OCI-LY7 (cell line): ENCODE results near the gene COPB2. TPM values are rescaled to one million over a fixed set of nuclear protein-coding genes. Genes with fewer than 3 reads are reported as not detected.

Experiments
- BruUV-seq: library from RNA; stranded (reverse); fragments of 400-500 nt; replicated peaks from 2 replicates; lab custom pipeline; 2021; lab: Mats Ljungman, UMichigan
- CTCF ChIA-PET: fragments of 300-600 bp; sonication (Branson Sonifier 250); formaldehyde crosslinking; loops from one replicate; lab custom pipeline; 2022; ENCODE audit warnings: antibody characterized with exemption; ENCODE audit not compliant: unreplicated experiment; lab: Charles Lee
- POLR2A ChIA-PET: fragments of 300-600 bp; sonication (Branson Sonifier 250); formaldehyde crosslinking; loops from one replicate; lab custom pipeline; 2022; ENCODE audit warnings: antibody characterized with exemption; lab: Charles Lee
- DNase-seq: peaks from one replicate; pipeline ENCODE4 v3.0.0-alpha.2; 2015; ENCODE audit warnings: low spot score
- H2AFZ ChIP-seq: fragments of 200-600 bp; sonication (generic), shearing (Covaris generic); 2 replicates; pipeline ENCODE4 v1.6.1; 2014; ENCODE audit warnings: mild to moderate bottlenecking, antibody characterized with exemption, low read length, moderate library complexity
- H3K27ac ChIP-seq: fragments of 200-600 bp; sonication (generic); 2 replicates; pipeline ENCODE4 v1.5.1; 2014; ENCODE audit warnings: mixed run types, low read depth, mild to moderate bottlenecking, moderate library complexity, low read length, inconsistent platforms; ENCODE audit not compliant: poor library complexity, severe bottlenecking
- H3K36me3 ChIP-seq: fragments of 200-600 bp; sonication (generic); 2 replicates; pipeline ENCODE4 v1.6.1; 2014; ENCODE audit warnings: mild to moderate bottlenecking, antibody characterized with exemption, low read length, moderate library complexity, mixed read lengths; ENCODE audit not compliant: insufficient read depth
- H3K4me1 ChIP-seq: fragments of 200-600 bp; sonication (generic); 2 replicates; pipeline ENCODE4 v1.5.1; 2014; ENCODE audit warnings: mild to moderate bottlenecking, low read length; ENCODE audit not compliant: insufficient read depth, poor library complexity, severe bottlenecking
- H3K4me2 ChIP-seq: fragments of 200-600 bp; sonication (generic); 2 replicates; pipeline ENCODE4 v1.6.1; 2014; ENCODE audit warnings: mild to moderate bottlenecking, low read length
- H3K4me3 ChIP-seq: fragments of 200-600 bp; sonication (generic); 2 replicates; pipeline ENCODE4 v1.5.1; 2014; ENCODE audit warnings: mild to moderate bottlenecking, low read depth, low read length; ENCODE audit not compliant: poor library complexity, severe bottlenecking
- H3K79me2 ChIP-seq: fragments of 200-600 bp; sonication (generic); 2 replicates; pipeline ENCODE4 v1.6.1; 2016; ENCODE audit warnings: low read depth, mild to moderate bottlenecking, low read length, moderate library complexity, mixed read lengths; ENCODE audit not compliant: insufficient read depth
- H3K9me2 ChIP-seq: fragments of 200-600 bp; sonication (generic); 2 replicates; pipeline ENCODE4 v1.6.1; 2016; ENCODE audit warnings: mild to moderate bottlenecking, low read length, mixed read lengths; ENCODE audit not compliant: insufficient read depth
- H3K9me3 ChIP-seq: fragments of 200-600 bp; sonication (generic); 2 replicates; pipeline ENCODE4 v1.6.1; 2014; ENCODE audit warnings: mild to moderate bottlenecking, mixed run types, low read length, mixed read lengths
- H4K20me1 ChIP-seq: fragments of 200-600 bp; sonication (generic); 2 replicates; pipeline ENCODE4 v1.6.1; 2014; ENCODE audit warnings: mild to moderate bottlenecking, antibody characterized with exemption, low read length, moderate library complexity, mixed read lengths; ENCODE audit not compliant: insufficient read depth
- CTCF ChIP-seq: fragments of 200-600 bp; sonication (generic); conservative IDR thresholded peaks from 2 replicates; pipeline ENCODE4 v1.5.1; 2014; ENCODE audit warnings: mild to moderate bottlenecking, antibody characterized with exemption, low read length, moderate library complexity, mixed read lengths
- EZH2phosphoT487 ChIP-seq: fragments of 200-600 bp; sonication (generic); IDR thresholded peaks from 2 replicates; pipeline ENCODE4 v1.6.1; 2018; ENCODE audit warnings: low read depth, borderline replicate concordance, mild to moderate bottlenecking, mixed run types, antibody characterized with exemption, low read length, moderate library complexity, mixed read lengths
- intact Hi-C: fragments of 100-400 bp; cut with micrococcal nuclease; formaldehyde crosslinking; loops from one replicate; pipeline ENCODE4 v1.10.0; 2022; ENCODE audit not compliant: unreplicated experiment
- total RNA-seq, 2 experiments: library from RNA; depleted of rRNA in 1 of 2; stranded (reverse); fragments of >200 nt in 1 of 2; shearing (Covaris generic) in 1 of 2; gene quantifications; 2 replicates each; pipeline ENCODE4 v1.2.3, GENCODE V29; 2014 to 2022

Gene COPB2
- total RNA-seq, 2 experiments from 2014 or later, result 67.9 to 106 TPM

- intact Hi-C loops, result no loop called here
Observed at GRCh38 chr3:139317215-139317614, 72.2 kb downstream of the COPB2 start.

GRCh38 chr3:139313921-139314320, 75.5 kb downstream of the COPB2 start:
- H3K4me1 ChIP-seq, result no peaks in the 10 kb centered on the region
- H4K20me1 ChIP-seq, result no peaks in the 10 kb centered on the region
- no peak overlapping the region for H3K27ac ChIP-seq
- POLR2A ChIA-PET, result no interaction called here
- no peak overlapping the region for H3K4me2 ChIP-seq
- H2AFZ ChIP-seq, result no peak overlapping the region
- no peak for DNase-seq
- BruUV-seq, result no TSS peak
- H3K9me2 ChIP-seq, result no peaks in the 10 kb centered on the region
- no peaks in the 10 kb centered on the region for H3K36me3 ChIP-seq
- intact Hi-C loops, result no loop called here
- H3K4me3 ChIP-seq, result no peak overlapping the region
- CTCF ChIA-PET, result no interaction called here
- H3K79me2 ChIP-seq, result no peaks in the 10 kb centered on the region
- no peaks in the 10 kb centered on the region for H3K9me3 ChIP-seq
- TF ChIP-seq CTCF, result no peak
- TF ChIP-seq EZH2phosphoT487, result no peak

More at GRCh38 chr3:139317215-139317614, 72.2 kb downstream of the COPB2 start:
- Histone ChIP-seq H4K20me1 (no peaks in the 10 kb centered on the region), H3K4me2 (no peak overlapping the region), H3K27ac (no peak overlapping the region), H2AFZ (no peak overlapping the region), H3K79me2 (no peaks in the 10 kb centered on the region), H3K4me1 (no peaks in the 10 kb centered on the region), H3K4me3 (no peak overlapping the region), H3K9me3 (no peaks in the 10 kb centered on the region), H3K9me2 (no peaks in the 10 kb centered on the region), H3K36me3 (no peaks in the 10 kb centered on the region)
- CTCF ChIA-PET, result no interaction called here
- DNase-seq, result no peak
- no TSS peak for BruUV-seq
- POLR2A ChIA-PET, result no interaction called here
- TF ChIP-seq EZH2phosphoT487 (no peak), CTCF (no peak)

- no peaks in the 10 kb centered on the region for H3K79me2 ChIP-seq
- TF ChIP-seq CTCF, result no peak
- TF ChIP-seq EZH2phosphoT487, result no peak
- H2AFZ ChIP-seq, result no peak overlapping the region
- H3K9me2 ChIP-seq, result no peaks in the 10 kb centered on the region
- no peak overlapping the region for H3K4me3 ChIP-seq
- intact Hi-C loops, result no loop called here
- H3K4me2 ChIP-seq, result no peak overlapping the region
- no peak overlapping the region for H3K27ac ChIP-seq
- no peak for DNase-seq
- no TSS peak for BruUV-seq
- ChIA-PET POLR2A (no interaction called here), CTCF (no interaction called here)
- H3K9me3 ChIP-seq, result no peaks in the 10 kb centered on the region
- no peaks in the 10 kb centered on the region for H4K20me1 ChIP-seq
- no peaks in the 10 kb centered on the region for H3K36me3 ChIP-seq
- no peaks in the 10 kb centered on the region for H3K4me1 ChIP-seq
Observed at GRCh38 chr3:139312959-139313358, 76.5 kb downstream of the COPB2 start.
